GM19328 (cell line): ENCODE data around the gene NQO2.
"Not testable (repeated sequence)": the region's sequence is repeated elsewhere in the genome, so short reads cannot be mapped to it uniquely, and the experiment has no call there.

Experiments
- ATAC-seq: cut with Tn5 transposase; IDR thresholded peaks from one replicate; pipeline ENCODE4 v1.9.1; 2021; ENCODE audit warnings: mild to moderate bottlenecking, moderate library complexity; ENCODE audit not compliant: unreplicated experiment

NQO2 gene

DNA sequence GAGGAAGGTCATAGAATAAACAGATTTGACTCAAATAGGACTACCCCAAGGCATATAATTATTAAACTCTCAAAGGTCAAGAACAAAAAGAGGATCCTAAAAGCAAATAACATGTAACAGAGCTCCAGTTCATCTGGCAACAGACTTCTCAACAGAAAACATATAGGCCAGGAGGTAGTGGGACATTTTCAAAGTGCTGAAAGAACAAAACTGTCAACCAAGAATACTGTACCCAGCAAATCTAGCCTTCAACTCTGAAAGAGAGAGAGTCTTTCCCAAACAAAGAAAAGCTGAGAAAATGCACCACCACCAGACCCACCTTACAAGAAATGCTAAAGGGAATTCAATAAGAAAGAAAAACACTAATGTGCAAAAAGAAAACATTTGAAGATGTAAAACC, 11.9 kb downstream of the NQO2 start:
- ATAC-seq: no peak

DNA sequence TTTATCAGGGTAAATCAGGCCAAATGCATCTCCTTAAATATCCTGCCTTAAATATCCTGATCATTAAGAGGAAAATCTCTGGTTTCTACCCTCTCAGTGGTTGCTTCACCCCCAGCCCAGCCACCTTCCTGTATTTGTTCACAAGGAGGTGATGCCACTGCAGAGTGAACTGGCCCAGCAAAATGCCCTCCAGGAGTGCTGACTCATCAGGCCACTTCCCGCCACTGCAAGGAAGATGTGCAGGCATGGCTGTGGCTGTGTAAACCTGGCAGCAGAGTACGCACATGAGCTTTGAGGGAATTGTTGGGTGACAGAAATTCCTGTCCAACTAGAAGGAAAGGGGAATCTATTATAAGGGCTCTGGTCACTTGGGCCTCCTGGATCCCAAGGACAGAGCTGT, 13.8 kb downstream of the NQO2 start:
- ATAC-seq: no peak

DNA sequence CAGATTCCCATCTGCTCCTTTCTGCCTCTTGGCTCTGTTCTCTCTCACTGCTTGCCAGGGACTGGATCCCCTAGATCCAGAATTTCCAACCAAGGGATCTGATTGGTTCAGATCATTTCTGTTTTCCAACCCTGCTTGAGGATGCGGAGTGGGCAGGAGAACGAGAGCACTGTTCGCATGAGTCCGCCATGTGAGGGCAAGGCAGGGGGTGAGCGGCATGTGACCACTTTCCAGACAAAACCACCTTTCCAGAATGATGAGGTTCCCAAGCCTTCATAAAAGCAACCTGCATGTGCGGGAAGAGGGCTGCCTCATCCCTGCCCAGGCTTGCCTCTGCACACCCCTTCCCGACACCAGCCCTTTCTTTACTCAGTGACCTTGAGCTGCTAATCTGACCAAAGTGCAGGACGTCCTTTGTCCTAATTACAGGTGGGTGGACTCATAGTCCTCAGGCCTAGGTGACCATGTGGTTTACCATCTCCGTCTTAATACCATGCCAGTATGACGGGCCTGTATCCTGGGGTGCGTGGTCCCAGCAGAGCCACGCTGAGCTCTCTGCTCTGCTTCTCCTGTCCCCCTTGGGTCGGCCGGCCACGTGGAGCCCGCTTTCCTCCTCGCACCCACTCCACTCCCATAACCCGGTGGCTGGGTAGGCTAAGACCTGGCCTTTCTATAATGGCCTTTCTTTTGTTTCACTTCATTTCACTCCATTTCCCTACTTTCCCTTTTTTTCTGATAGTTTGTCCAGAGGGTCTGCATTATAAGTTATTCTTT, 14.4 kb downstream of the NQO2 start:
- ATAC-seq: no peak

DNA sequence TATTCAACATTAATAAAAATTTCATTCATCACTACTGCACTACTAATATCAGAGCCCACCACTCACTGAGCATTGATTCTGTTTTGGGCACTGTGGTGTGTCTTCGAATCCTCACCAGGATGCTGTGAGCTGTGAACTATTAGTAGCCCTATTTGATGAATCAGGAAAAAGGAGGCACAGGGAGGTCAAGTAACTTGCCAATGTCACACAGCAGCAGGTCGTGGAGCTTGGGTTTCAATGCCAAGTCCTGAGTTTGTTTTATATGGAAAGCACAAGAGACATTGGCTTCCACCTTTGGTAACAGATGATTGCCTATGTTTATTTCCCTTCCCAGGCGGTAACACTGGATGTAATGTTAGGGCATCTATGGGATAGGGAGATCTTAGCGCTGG, 15.0 kb downstream of the NQO2 start:
- ATAC-seq: no peak

DNA sequence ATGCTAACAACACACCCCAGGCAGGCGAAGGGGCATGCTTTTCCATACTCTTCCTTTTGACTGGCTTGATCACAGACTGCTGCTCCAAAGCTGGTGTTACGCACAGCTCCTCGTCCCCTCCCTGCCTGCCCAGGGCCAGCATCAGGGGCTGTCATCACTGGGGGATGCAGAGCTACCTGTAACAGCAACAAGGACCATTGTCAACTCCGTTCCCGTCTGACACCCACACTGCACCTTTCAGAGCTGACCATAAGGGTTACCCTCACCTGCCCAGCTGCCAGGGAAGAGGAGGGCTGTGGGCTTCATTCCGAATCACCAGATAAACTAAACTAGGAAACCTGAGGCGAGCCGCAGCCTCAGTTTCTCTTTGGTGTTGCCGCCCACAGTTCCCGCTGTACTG, 15.4 kb downstream of the NQO2 start:
- no peak for ATAC-seq

DNA sequence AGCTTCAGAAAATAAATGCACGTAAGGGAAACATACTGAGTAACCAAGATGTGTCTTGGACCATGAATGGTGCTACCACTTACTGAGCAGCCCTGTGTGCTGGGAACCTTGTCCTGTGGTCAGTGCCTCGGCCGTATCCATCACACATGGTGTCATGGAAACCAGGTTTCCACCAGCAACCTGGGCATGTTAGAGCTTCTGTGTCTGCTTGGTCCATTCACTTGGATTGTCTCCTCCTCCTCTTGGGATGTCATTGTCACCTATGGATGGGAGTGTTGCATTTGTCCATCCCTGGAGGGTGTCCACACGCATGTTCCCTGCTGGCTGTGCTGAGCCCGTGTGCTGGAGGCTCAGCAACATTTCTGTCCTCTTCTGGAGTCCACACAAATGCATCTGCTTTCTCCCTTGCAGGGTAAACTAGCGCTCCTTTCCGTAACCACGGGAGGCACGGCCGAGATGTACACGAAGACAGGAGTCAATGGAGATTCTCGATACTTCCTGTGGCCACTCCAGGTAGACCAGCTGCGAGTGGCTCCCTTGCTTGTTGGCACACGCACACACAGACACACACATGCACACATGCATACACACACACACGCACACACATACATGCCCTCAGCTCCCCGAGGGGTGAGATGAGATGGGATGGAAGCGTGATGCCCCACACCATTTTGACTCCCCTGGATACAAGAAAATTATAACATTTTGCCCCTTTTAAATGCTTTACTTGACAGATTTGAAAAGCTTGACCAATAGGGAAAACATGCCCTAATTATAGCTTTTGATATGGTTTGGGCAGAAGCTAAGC, 17.0 kb downstream of the NQO2 start:
- no peak for ATAC-seq

DNA sequence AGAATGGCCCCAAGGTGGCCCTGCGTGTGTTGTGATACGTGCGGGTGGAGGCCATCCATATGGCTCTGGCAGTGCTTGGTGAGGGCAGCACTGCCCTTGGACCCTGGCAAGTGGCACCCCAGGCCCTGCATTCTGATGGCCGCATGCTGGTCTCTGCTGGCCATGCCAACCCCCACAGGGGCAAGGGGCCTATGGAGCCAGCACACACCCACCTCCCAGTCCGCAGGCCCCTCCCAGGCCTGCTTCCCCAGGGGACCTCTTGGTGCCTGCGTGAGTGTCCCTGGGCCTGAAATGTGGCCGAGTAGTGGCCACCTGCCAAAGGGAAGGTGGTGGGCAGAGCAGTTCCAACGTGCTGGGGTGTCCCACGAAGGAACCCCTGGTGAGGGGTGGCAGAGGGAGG, 17.6 kb downstream of the NQO2 start:
- no peak for ATAC-seq

DNA sequence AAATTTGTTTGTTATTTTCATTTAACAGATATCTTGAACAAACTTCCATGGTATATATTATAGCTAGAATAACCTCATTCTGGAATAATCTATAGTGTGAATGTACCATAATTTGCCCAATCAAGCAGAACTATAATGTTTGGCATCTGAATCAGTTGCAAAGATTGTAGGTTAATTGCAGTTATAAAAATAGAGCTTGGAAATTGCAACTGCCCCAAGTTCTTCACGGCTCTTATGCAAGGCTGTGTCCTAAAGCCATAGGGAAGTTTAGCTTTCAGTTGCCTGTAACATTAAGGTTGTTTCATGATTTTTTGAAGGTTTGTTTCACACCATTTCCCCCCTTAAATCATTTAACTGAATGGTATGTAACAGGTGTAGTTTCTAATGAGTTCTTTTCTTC, 19.4 kb downstream of the NQO2 start:
- ATAC-seq: no peak

DNA sequence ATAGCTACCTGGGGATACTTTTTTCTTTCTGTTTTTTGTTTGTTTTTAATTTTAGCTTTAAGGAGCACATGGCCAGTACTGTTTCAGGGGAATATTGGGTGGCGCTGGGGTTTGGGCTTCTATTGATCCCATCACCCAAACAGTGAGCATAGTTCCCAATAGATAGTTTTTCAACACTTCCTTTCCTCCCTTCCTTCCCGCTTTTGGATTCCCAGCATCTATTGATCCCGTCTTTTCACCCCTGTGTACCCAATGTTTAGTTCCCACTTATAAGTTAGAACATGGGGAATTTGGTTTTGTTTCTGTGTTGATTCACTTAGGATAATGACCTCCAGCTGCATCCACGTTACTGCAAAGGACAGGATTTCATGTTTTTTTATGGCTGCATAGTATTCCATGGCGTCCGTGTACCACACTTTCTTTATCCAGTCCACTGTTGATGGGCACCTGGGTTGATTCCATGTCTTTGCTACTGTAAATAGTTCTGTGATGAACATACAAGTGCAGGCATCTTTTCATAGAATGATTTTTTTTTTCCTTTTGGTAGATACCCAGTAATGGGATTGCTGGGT, 20.1 kb downstream of the NQO2 start:
- no peak for ATAC-seq

DNA sequence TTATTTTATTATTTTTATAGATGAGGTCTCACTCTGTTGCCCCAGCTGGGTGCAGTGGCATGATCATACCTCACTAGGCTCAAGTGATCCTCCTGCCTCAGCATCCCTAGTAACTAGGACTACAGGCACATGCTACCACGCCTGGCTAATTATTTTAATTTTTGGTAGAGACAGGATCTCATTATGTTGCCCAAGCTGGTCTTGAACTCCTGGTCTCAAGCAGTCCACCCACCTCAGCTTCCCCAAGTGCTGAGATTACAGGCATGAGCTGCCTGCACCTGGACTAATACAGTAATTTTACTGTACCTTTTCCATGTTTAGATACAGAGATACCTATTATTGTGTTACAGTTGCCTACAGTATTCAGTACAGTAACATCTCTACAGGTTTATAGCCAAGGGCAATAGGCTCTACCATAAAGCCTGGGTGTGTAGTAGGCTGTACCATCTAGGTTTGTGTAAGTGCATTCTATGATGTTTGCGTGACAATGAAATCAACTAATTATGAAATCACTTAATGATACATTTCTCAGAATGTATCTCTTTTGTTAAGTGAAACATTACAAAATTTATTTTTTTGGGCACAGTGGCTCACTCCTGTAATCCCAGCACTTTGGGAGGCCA, 21.4 kb downstream of the NQO2 start:
- ATAC-seq: not testable (repeated sequence)

DNA sequence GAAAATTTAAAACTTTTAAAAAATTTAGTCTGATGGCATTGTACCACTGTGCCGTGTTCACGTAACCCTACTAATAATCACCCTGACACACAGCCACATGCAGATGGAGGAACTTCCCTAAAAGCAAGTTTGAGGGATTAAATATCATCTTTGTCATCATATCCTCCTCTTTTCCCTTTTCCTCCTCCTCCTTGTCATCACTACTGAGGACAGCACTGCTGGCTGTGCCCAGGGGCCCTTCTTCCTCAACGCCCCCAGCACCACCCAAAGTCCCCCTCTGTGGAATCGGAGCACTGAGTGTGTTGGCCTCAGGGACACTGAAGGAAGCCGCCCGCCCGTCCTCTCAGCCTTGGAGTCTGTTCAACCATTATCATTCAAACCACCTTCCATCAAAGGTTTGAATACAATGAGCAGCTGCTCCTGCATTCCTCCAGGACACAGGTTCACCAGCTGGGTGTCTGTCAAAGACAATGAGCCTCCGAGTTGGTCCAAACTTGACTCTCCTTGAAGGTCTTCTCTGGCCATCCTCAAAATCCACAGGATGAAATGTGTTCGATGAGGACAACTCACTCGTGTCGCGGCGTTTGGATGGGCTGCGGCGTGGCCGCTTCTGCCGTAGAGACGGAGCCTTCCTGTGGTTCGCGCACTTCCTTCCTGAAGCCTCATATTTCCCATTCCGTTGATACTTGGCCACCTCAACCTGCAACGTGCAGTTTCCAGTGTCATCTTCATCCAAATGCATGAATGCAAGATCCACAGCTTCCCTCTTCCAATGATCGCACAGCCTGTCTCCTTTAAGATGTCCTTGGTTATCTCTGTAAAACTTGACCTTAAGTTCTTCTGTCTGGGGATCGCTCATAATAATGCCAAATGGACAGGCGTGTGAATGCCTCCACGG, 23.3 kb downstream of the NQO2 start:
- no peak for ATAC-seq

DNA sequence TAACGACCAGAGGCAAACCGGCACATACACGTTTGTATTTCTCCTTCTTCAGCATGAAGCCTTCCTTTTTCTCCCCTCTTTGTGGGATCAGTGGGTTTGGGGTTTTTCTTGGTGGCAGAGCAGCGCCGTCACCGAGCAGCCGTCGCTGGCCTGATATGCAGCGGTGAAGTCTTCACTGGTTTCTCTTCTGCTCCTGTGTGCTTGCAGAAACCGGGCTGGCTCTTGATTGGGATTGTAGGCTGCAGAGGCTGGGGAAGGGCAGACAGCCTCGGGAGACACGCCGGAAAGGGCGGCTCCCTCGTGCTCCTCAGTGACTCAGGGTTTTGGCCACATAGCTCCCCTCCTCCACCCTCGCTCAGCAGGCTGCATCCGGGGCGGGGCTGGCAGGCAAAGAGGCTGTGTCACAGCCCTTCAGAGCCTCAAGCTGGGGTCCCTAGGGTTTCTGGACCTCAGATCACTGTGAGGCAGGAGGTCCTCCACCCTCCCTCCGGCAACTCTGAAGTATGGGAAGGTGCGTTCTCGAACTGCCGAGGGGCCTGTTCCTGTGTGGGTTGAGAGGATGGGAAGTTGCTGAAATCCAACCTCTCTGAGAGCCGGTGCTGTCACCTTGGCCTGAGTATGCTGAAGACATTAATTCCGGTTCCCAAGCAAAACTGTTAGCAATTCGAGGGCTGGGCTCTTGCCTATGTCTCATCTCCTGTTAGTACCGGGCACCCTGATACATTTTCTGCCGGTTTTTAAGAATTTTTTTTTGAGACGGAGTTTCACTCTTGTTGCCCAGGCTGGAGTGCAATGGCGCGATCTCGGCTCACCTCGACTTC, 24.2 kb downstream of the NQO2 start:
- ATAC-seq: peak; percentile 56

DNA sequence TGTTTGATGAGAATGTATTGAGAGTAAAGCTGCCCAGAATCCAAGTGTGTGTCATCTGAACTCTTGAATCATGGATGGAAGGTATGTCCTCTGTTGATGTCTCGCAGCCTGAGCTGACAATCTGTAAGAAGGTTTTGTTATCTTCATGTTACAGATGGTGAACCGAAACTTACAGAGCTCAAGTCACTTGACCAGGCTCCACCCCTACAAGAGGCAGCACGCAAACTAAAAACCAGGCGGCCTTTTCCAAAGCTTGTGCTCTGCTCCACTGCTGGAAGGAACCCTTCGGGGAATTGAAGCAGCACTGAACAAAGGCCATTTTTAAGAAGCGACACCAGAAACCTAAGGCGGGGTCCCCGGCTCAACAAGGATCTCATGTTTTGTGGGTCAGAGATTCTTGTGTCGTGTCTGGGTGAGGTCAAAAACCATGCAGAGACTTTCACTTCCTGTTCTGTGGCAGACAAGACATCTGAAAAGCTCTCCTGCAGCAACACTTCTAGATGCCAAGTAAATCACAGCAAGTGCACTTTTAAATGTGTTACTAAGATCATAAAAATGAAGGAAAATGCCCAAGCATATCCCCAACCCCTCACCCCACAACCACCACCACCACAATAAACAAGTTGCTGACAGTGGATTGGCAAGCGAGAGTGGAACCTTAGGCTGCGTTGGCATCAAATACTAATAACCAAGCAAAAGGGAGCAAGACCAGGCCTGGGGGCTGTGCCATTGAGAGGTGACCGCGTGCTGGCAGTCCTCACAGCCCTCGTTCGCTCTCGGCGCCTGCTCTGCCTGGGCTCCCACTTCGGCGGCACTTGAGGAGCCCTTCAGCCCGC, 27.3 kb downstream of the NQO2 start:
- ATAC-seq: peak; percentile 61

DNA sequence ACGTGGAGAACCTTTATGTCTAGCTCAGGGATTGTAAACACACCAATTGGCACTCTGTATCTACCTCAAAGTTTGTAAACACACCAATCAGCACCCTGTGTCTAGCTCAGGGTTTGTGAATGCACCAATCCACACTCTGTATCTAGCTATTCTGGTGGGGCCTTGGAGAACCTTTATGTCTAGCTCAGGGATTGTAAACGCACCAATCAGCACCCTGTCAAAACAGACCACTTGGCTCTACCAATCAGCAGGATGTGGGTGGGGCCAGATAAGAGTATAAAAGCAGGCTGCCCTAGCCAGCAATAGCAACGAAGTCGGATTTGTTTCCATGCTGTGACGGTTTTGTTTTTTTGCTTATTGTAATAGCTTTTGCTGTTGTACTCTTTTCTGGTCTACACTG, 28.5 kb downstream of the NQO2 start:
- ATAC-seq: not testable (repeated sequence)

DNA sequence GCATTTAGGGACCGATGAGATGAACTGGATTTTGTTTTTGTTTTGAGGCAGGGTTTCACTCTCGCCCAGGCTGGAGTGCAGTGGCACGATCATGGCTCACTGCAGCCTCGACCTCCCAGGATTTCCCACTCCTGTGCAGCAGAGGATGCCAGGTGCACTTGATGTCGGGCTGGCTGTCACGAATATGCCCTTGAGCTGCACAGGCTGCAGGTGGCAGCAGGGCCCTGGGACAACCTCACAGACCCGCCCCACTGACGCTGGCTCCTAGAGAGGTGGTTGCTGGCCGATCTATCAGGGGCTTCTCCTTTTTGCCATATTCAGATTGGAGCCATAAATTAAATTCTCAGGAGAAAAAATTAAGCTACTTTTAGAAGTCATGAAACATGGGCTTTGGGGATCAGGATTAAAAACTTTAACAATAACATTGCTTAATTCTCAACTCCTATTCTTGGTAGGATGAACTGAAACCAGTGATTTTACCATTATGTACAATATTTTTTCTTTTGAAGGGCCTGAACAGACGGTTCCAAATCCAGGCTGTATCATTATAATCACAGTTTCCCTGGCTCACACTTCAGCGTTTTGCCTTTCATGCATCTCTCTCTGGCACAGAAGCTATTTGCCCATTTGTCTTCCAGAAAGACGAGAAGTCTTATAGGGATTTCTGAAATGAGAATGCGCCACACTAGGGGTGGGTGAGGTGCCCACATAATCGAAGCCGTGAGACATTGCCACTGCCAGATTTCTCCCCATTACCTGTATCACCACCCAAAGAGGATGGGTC, 32.4 kb downstream of the NQO2 start:
- ATAC-seq: no peak

DNA sequence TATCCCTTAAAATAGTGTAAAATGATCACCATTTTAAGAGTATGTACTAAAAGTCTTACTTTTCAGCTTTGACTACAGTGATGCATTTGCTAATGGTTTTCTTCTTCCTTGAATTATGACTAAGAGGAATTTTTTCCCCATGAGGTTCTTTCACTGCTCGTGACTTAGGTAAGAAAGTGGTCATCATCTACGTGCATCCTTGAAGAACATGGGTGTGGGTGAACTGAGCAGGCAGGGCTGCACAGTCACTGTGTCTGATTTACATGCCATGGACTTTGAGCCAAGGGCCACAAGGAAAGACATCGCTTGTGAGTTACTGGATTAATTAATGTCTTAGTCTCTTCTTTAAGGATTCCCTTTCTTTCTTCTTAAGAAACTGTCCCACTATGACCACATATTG, 33.3 kb downstream of the NQO2 start:
- no peak for ATAC-seq

DNA sequence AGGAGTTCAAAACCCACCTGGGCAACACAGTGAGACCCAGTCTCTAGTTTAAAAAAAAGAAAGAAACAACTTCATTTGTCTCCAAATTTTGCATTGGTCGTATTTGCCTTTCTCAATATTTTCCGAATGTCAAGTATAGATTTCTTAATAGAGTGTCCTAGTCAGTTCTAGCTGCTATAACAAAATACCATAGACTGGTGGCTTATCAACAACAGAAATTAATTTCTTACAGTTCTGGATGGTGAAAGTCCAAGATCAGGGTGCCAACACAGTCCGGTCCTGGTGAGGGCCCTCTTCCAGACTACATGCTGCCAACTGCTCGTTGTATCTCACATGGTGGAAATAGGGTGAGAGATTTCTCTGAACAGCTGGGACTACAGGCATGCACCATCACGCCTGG, 34.0 kb downstream of the NQO2 start:
- no peak for ATAC-seq

DNA sequence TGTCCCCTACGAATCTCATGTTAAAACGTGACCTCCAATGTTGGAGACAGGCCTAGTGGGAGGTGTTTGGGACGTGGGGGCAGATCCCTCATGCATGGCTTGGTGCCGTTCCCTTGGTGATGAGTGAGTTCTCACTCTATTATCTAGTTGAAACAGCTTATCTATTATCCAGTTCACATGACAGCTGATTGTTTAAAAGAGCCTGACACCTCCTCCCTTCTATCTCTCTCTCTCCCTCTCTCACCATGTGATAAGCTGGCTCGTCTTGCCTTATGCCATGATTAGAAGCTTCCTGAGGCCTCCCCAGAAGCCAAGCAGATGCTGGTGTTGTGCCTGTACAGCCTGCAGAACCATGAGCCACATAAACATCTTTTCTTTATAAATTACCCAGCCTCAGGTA, 35.7 kb downstream of the NQO2 start:
- ATAC-seq: no peak
